Body of pancreas (tissue), 4 donors: ENCODE results near the gene NRF1. TPM values are rescaled to one million over a fixed set of nuclear protein-coding genes. Genes with fewer than 3 reads are reported as not detected.

Experiments
- ATAC-seq: fragments of 150-250 bp; one replicate; pipeline ENCODE4 v1.9.1; 2016
- DNase-seq, 4 donors: peaks; one replicate each; pipeline ENCODE4 v3.0.0-alpha.2; 2019
- H3K27ac ChIP-seq, 4 donors: fragments of 200-600 bp; sonication (generic); 1 replicate in 3 of 4; 2 replicates in 1 of 4; pipeline versions ENCODE4 v1.5.1 to v1.6.1; 2016 to 2019; ENCODE audit warnings: mild to moderate bottlenecking in 1 of 4, mixed read lengths in 1 of 4, moderate library complexity in 1 of 4
- H3K27me3 ChIP-seq, 2 donors: fragments of 200-600 bp; sonication (generic); one replicate each; pipeline ENCODE4 v1.6.0; 2016; ENCODE audit warnings: mild to moderate bottlenecking in 1 of 2
- H3K36me3 ChIP-seq, 2 donors: fragments of 200-600 bp; sonication (generic); replicated peaks in 1 of 2; 2 replicates each; pipeline ENCODE4 v1.5.1; 2016; ENCODE audit warnings: low read depth in 2 of 2; ENCODE audit not compliant: insufficient read depth in 1 of 2
- H3K4me1 ChIP-seq: fragments of 200-600 bp; sonication (generic); one replicate; pipeline ENCODE4 v1.6.0; 2016
- H3K4me3 ChIP-seq, 2 donors: fragments of 200-600 bp; sonication (generic); 1 replicate in 1 of 2; 2 replicates in 1 of 2; pipeline ENCODE4 v1.5.1; 2016 to 2019
- H3K9me3 ChIP-seq, 3 donors: fragments of 200-600 bp; sonication (generic); 1 replicate in 2 of 3; 2 replicates in 1 of 3; pipeline ENCODE4 v1.5.1; 2016
- POLR2A ChIP-seq, 3 donors: fragments of 450-650 bp; IDR thresholded peaks; one replicate each; pipeline ENCODE4 v1.6.1; 2016; ENCODE audit warnings: antibody characterized with exemption in 3 of 3, mild to moderate bottlenecking in 2 of 3
- WGBS, 2 donors: methylation state at CpG; one replicate each; pipeline ENCODE4 v1.1.5; 2017; 5-methylcytosine and 5-hydroxymethylcytosine counted together
- intact Hi-C: fragments of 100-400 bp; cut with DNase I; formaldehyde crosslinking; loops from one replicate; pipeline ENCODE4 v1.15.1; 2023
- total RNA-seq, 2 donors: library from RNA; depleted of rRNA; stranded (reverse); fragments of >200 nt; gene quantifications; one replicate each; pipeline ENCODE4 v1.1.0, GENCODE V29; 2016
- TF ChIP-seq, protein P1 (sequence below), 7 experiments: fragments of 450-650 bp in 4 of 7; fragments of 200-600 bp in 3 of 7; sonication (generic) in 3 of 7; IDR thresholded peaks; one replicate each; pipeline ENCODE4 v1.5.1; 2016 to 2019; ENCODE audit warnings: antibody characterized with exemption in 7 of 7

The NRF1 gene
- total RNA-seq, 2 donors from 2014 or later, result 10.1 to 11.9 TPM

DNA sequence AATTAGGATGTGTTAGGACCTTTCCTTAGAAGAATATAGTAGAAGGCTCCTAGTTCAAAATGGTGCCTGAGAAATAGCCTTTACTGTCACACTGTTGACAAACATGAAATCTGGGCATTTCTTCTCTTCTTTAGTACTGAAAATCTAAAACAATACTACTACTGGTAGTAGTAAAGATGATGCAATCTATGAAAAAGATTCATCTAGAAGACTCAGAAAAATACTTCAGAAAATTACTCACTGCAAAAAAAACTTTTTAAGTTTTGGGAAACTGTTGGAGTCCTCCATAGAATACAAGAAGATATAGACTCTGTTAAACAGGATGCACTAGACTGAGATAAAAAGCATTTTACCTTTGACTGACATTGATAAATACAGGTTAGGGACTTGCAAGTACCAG, 67.1 kb downstream of the NRF1 start:
- no peak for TF ChIP-seq POLR2A (IDR thresholded peaks at IDR 0.05)
- TF ChIP-seq, protein P1, sequence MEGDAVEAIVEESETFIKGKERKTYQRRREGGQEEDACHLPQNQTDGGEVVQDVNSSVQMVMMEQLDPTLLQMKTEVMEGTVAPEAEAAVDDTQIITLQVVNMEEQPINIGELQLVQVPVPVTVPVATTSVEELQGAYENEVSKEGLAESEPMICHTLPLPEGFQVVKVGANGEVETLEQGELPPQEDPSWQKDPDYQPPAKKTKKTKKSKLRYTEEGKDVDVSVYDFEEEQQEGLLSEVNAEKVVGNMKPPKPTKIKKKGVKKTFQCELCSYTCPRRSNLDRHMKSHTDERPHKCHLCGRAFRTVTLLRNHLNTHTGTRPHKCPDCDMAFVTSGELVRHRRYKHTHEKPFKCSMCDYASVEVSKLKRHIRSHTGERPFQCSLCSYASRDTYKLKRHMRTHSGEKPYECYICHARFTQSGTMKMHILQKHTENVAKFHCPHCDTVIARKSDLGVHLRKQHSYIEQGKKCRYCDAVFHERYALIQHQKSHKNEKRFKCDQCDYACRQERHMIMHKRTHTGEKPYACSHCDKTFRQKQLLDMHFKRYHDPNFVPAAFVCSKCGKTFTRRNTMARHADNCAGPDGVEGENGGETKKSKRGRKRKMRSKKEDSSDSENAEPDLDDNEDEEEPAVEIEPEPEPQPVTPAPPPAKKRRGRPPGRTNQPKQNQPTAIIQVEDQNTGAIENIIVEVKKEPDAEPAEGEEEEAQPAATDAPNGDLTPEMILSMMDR (IDR thresholded peaks at IDR 0.05), result no peak
- Histone ChIP-seq H3K27me3 (no peaks in the 10 kb centered on the region), H3K4me3 (no peak overlapping the region), H3K27ac (no peak overlapping the region), H3K9me3 (peaks cover 0 to 6% (median 0%) of the 10 kb centered on the region in 3 donors), H3K4me1 (no peaks in the 10 kb centered on the region), H3K36me3 (peaks cover 0 to 5% of the 10 kb centered on the region in 2 donors)
- DNase-seq, result no peak
- no peak for ATAC-seq
- intact Hi-C loops, result no loop called here

DNA sequence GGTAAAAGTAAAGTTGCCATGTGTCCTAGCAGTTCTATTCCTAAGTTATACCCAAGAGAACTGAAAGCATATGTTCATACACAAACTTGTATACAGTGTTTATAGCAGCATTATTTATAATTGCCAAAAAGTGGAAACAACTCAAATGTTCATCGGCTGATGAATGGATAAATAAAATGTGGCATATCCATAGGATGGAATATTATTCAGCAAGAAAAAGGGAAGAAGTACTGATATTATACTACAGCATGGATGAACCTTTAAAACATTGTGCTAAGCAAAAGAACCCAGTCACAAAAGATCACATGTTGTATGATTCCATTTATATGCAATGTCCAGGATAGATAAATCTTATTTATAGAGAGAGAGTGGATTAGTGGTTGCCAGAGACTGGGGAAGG, 68.9 kb downstream of the NRF1 start:
- no peak overlapping the region for H3K4me3 ChIP-seq
- WGBS, 2 donors, result 95 to 100% methylated on average over 1 of the region's 1 CpG
- H3K4me1 ChIP-seq, result no peaks in the 10 kb centered on the region
- no peak for DNase-seq
- H3K27me3 ChIP-seq, result no peaks in the 10 kb centered on the region
- no peak overlapping the region for H3K27ac ChIP-seq
- intact Hi-C loops, result no loop called here
- ATAC-seq, result no peak
- TF ChIP-seq POLR2A (IDR thresholded peaks at IDR 0.05), result no peak
- TF ChIP-seq, protein P1 (IDR thresholded peaks at IDR 0.05), result no peak
- H3K9me3 ChIP-seq, result peaks cover 0 to 5% (median 0%) of the 10 kb centered on the region in 3 donors
- H3K36me3 ChIP-seq, result peaks cover 0 to 3% of the 10 kb centered on the region in 2 donors

DNA sequence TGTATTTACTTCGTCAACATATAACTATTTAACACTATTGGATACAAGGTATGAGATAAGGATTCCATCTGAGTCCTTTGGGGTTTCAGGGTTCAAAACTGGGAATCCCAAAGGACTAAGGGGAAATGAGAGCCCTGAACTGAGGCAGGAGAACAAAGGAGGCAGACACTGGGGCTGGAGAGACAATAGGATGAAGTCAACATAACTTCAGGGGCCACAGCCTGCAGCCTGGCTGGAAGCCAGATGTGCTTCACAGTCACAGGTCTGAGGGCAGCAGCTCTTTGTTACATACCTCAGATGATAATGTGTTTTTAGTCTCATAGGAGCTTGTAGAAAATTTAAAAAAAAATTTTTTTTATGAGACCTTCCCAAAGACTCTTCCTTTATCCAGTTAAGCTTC, 73.3 kb downstream of the NRF1 start:
- Histone ChIP-seq H3K9me3 (no peaks in the 10 kb centered on the region), H3K4me1 (peaks cover 8% of the 10 kb centered on the region), H3K27ac (no peak overlapping the region), H3K36me3 (no peaks in the 10 kb centered on the region), H3K27me3 (no peaks in the 10 kb centered on the region), H3K4me3 (no peak overlapping the region)
- no peak for ATAC-seq
- 52 to 64% methylated on average over 1 of the region's 1 CpG for WGBS, 2 donors
- intact Hi-C loops, result no loop called here
- DNase-seq, result peak in 1 of 4 donors; percentile 39
- TF ChIP-seq, protein P1 (IDR thresholded peaks at IDR 0.05), result no peak
- TF ChIP-seq POLR2A (IDR thresholded peaks at IDR 0.05), result no peak

DNA sequence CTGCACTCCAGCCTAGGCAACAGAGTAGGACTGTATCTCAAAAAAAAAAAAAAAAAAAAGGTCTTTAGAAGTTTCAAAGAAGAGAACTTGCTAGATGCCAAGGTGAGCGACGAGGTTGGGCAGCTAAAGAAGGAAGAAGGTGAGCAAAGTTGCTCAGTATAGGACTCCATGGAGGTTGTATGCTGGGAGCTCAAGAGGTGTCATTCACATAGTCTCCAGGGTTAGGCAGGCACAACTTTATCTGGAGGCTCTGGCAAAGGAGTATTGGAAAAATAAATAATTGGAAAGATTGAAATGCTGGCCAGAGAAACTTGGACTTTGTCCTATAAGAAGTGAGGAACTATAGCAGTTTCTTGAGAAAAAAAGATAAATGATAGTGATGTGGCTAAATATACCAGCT, 74.5 kb downstream of the NRF1 start:
- no peaks in the 10 kb centered on the region for H3K9me3 ChIP-seq
- H3K4me3 ChIP-seq, result no peak overlapping the region
- DNase-seq, result peak in 2 of 4 donors; percentile 7 to 20
- no peaks in the 10 kb centered on the region for H3K27me3 ChIP-seq
- intact Hi-C loops, result no loop called here
- H3K27ac ChIP-seq, result no peak overlapping the region
- 35 to 48% methylated on average over 2 of the region's 2 CpGs for WGBS, 2 donors
- no peaks in the 10 kb centered on the region for H3K36me3 ChIP-seq
- peak; percentile 56 for ATAC-seq
- H3K4me1 ChIP-seq, result peaks cover 8% of the 10 kb centered on the region
- TF ChIP-seq POLR2A (IDR thresholded peaks at IDR 0.05), result no peak
- TF ChIP-seq, protein P1 (IDR thresholded peaks at IDR 0.05), result no peak

DNA sequence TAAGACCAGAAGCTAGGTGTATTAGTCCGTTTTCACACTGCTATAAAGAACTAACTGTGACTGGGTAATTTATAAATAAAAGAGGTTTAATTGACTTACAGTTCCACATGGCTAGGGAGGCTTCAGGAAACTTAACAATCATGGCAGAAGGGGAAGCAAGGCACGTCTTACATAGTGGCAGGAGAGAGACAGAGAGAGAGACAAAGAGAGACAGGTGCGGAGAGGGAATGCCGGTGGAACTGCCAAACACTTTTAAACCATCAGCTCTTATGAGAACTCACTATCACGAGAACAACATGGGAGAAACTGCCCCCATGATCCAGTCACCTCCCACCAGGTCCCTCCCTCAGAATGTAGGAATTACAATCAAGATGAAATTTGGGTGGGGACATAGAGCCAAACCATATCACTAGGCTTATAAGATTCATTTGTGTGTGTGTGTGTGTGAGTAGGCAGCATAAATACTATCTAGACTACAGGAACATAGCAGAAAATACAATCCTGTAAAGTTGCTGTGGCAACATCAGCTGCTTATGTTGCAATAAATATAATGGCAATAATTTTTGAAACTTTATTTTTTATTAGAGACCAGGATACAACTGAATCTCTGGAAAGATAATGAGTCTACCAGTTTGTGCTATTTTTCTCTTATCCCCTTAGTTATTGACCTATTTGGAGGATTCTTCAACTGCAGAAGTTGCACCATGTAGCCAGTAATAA, 77.1 kb downstream of the NRF1 start:
- Histone ChIP-seq H3K4me1 (peaks cover 8% of the 10 kb centered on the region), H3K9me3 (no peaks in the 10 kb centered on the region), H3K27ac (no peak overlapping the region), H3K4me3 (no peak overlapping the region), H3K27me3 (no peaks in the 10 kb centered on the region), H3K36me3 (peaks cover 0 to 4% of the 10 kb centered on the region in 2 donors)
- 90 to 92% methylated on average over 5 of the region's 5 CpGs for WGBS, 2 donors
- ATAC-seq (no peak), DNase-seq (no peak)
- TF ChIP-seq POLR2A (IDR thresholded peaks at IDR 0.05), result no peak
- TF ChIP-seq, protein P1 (IDR thresholded peaks at IDR 0.05), result no peak
- intact Hi-C loops, result no loop called here
